CD4-positive, alpha-beta T cell treated with Interleukin-21 for 1 hour (primary cell): ENCODE data around the gene FOCAD.

ENCODE experiments used
- DNase-seq: peaks from one replicate; pipeline ENCODE4 v3.0.0-alpha.2; 2020

FOCAD gene

DNA sequence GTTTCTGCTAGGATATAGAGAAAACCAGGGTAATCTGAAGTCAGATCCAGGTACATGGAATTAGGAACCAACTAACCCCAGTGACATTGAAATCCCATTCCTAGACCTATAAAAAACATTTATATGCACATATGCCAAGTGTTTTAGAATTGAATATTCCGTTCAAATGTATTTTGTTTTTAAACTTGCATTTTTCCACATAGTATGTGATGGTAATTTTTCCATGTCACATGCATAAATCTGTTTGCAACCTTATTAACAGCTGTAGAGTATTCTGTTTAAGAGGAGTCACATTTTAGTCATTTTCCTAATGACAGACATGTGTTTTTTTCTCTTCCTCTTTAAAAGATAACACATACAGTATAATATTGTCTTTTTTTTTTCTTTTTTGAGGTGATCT, 50.2 kb downstream of the FOCAD start:
- DNase-seq: no peak

DNA sequence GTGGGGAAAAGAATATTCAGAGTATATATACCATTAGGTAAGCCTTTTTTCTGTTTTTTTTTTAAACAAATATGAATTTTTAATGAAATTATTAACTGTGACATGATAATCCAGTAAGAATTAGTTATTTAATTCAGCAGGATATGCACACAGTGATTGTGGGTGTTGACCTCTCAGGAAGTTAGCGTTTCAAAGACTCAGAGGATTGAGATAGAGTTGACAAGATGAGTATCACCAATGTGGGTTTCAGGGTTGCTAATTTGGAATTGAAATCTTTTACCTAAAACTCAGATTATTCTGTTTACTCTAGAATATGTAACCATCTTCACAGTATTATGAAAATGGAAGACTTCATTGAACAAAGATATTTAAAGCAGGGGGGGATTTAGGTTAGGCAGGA, 56.2 kb downstream of the FOCAD start:
- DNase-seq: no peak

DNA sequence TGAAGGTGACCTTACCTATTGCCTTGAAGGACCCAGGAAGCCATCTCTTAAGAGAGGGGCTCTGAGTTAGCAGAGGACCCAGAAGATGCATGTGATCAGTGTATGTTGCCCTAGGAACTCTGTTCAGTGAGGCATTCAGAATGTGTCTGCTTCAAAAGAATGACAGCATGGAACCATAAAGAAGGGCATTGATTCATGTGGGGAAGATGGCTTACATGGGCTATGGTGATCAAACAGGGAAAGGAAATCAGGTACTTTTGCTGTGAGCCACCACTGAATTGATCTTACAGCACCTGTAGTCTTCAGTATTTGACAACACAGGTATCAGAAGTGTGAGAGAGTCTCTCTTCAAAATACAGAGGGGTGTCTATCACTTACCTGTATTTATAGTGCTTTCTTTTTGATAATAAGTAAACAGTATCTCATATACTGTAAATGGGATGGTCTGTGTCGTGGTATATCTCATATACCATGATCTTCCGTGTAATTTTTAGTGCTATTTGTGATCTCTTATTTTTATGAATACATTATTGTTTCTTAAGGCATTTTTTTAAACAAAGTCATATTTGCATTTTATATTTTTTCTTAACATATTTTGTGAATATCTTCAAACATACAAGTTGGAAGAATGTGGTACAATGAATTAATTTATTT, 57.0 kb downstream of the FOCAD start:
- DNase-seq: no peak

DNA sequence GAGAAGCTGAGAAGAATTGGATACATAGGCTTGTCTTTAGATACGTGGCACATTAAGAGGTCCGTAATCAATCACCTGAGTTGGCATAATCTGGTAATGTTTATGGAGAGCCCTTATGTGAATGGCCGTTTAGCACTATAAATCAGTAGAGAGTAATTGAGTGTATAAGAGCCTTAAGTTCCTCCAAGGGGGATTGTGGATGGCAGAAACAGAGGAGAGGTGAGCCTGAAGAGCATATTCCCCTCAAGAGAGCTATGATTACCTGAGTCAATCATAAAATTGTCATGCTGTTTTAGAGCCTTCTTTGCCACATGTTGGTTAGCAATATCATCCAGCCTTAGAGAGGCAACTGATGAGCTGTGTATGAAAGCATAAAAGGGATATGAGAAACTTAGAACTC, 58.8 kb downstream of the FOCAD start:
- no peak for DNase-seq

DNA sequence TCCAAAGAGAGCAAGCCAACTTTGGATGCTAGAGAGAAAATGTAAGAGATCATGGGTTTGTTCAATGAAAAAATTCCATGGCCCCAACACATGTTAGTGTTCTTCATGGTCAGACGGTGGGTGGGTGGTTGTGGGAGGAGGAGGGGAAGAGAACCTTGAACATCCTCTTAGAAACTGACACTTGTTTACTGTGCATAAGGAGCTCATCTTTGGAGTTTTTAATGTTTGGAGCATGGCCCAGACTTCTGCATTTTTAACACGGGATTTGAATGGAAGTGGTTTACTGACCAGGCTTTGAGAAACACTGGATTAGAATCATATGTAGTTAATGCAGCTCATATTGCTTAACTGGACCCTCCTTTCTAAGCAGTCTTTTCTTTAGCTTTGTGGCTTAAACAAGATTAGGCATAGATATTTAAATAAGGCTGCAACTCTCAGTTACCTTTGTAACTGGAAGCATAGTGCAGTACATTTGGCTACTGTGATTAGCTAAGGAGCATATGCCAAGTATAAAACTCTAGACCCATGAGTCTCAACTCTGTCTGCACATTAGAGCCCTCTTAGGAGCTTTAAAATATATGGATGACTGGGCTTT, 60.1 kb downstream of the FOCAD start:
- no peak for DNase-seq

DNA sequence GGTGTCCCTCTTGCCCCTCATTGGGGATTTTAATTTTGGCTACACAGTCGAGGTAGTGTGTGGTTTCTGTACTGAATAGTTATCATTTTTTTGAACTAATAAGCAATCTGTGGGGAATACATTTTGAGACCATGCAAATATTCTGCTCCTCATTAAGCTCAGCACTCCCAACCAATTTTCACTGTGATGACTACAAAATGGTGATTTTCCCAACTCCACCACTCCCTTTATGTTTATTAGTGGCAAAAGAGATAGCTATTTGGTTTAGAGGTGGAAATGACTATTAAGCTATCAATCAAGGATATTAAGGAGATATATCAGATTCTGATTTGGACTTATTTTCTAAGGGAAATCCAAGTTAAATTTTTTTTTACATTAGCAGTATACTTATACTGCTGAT, 62.9 kb downstream of the FOCAD start:
- no peak for DNase-seq

DNA sequence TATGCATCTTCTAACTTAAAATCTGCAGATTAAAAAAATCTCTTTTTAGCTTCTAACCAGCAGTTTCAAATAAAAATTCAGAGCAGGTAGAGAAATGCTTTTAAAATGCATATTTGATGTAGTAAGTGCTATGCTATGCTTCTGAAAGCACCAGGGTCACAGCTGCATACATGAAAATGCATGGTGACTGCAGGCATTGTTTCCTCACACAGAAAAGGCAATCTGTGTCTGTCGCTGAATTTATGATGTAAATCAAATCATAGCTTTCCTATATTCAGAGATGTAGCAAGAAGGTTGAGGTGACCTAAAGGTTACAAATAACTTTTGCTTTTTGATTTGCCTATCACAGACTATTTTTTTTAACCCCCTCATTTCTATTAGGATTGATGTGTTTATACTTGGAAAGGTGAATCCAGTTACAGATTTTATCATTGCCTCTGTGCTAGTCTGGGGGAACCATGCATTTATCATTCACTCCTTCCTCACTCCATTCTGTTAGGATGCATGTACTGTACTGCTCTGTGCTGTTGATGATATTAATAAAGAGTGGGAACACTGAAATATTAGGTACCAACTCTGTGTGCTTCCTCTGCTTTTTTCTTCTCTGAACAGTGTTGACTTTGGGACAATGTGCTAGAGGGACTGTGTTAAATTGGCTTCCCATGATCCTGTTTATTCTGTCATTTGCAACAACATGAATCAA, 65.6 kb downstream of the FOCAD start:
- DNase-seq: no peak

DNA sequence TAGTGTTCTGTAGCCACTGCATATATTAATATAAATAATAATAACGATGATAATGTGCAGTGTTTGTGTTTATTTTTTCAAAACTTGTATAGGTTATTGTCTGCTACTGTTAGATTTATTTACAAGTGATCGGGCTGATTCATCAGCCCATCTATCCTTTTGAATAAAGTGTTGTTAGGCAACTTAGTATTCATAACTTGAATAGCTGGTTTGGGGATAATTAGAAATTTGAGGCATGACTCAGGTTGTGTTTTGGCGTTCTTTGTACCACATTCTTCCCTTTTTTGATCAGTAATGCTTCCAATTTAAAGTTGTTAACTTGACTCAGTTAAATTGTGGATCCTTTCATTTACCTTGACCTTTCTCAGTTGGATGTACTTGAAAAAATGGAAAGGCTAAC, 69.7 kb downstream of the FOCAD start:
- DNase-seq: no peak

DNA sequence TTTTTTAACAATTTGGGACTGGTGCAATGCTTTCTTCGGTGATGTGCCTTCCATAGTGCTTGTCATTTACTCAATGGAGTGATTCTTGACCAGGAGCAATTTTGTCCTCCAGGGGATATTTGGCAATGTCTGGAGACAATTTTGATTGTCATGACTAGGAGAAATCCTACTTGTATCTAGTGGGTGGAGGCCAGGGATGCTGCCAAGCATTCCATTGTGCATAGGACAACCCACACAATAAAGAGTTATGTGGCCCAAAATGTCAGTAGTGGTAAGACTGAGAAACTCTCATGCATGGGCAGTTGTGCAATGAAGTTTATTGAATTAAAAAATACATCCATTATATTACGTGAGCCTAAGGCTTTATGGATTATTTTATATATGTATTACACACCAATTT, 70.5 kb downstream of the FOCAD start:
- no peak for DNase-seq

DNA sequence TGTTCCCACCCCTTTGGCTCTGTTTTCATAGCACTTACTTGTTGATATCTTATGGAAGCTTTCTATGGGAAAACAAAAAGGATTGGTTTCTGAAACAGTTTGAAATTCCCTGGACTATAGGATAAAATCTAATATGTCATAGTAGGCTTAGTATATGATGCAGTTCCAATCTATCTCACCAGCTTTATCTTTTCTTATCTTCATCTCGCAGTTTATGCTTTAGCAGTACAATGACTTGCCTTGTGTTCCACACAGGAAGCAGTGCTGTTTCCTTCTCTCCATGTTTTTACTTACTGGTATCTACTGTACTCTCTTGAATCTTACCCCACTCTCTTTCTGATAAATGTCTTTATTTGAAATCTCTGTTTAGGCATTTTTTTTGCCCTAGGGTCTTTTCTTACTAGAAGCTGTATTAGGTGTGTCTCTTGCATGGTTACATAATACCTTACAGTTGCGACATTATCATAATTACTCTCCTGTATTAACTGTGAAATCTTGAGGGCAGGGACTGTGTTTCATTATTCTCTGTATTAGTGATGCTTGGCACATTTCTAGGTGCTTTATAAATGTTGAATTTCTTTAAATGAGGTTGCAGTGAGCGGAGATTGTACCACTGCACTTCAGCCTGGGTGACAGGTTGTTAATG, 76.3 kb downstream of the FOCAD start:
- DNase-seq: no peak

DNA sequence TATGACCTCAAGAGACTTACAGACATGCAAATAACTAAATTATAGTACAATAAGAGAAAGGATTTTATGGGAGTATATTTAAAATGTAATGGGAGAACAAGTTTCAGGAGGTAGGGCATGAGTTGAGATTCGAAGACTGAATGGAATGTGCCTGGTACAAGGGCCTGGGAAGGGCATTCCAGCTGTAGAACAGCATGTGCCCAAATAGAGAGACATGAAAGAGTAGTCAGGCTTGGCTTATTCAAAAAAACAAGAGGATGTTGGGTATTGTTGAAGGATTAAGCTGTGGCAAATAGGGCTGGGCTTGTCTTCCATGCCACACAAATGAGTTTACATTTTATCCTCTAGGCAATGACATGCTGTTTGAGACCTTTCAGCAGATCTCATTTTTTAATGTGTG, 86.9 kb downstream of the FOCAD start:
- DNase-seq: no peak

DNA sequence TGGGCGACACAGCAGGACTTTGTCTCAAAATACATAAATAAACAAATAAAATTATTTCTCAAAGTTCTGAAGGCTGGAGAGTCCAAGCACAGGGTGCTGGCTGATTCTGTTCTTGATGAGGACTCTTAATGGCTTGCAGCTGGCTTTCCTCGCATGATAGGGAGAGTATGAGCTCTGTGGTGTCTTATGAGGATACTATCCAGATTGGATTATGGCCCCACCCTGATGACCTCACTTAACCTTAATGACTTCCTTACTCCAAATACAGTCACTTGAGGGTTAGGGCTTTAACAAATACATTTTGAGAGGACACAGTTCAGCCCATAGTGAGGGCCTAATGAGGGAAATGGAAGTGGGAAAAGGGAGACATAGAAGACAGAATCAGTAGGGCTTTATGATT, 87.7 kb downstream of the FOCAD start:
- DNase-seq: no peak

DNA sequence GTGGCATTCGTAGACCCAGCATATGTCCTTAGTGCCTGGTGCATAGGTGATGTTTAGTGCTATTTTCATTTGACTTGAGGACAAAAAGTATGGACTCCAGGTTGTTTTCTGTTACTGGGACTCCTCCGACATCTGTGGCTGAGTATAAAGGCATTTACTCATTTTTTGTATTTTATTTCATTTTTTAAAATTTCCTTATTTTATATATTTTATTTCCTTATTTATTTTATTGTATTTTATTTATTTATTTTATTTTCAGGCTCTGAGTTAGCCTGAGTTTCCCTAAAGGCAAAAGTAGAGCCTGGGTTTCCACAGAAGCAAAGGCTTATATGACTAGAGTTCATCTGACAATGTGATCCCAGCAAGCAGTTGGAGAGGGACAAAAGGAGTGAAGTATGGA, 91.6 kb downstream of the FOCAD start:
- no peak for DNase-seq

DNA sequence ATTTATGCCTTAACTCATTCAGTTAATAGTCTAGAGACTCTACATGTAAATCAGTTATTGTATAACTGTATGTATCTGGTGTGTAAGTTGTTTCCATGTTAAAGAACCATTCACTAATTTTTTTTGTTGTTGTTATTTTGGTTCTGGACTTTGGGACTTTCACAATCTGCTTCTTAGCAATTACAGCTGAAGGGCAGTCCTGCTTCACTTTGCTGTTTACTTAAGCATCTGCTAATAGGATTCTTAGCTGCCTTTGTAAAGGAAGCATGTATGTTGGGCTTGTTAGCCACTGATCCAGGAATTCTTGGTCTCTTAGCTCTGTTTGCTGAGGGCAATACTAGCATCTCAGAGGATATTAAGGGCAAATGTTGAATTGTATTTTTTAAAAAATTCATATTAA, 97.0 kb downstream of the FOCAD start:
- no peak for DNase-seq

DNA sequence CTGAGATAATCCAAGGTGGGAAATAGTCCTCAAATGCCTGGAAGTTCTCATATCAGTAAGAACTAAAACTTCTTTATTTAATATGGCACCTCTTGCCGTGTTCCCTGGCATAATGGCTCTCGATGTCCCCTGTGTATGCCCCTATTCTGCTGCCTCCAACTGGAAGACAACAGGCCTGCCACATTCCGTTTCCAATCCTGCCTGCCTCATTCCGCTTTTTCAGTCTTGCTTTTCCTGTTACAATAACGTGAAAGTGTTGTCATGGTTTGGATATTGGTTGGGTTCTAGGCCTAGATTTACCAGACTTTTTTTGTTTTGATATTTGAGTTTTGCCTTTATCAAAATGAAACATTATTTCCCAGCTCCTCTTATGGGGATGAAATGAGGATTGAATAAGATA, 98.2 kb downstream of the FOCAD start:
- DNase-seq: no peak

DNA sequence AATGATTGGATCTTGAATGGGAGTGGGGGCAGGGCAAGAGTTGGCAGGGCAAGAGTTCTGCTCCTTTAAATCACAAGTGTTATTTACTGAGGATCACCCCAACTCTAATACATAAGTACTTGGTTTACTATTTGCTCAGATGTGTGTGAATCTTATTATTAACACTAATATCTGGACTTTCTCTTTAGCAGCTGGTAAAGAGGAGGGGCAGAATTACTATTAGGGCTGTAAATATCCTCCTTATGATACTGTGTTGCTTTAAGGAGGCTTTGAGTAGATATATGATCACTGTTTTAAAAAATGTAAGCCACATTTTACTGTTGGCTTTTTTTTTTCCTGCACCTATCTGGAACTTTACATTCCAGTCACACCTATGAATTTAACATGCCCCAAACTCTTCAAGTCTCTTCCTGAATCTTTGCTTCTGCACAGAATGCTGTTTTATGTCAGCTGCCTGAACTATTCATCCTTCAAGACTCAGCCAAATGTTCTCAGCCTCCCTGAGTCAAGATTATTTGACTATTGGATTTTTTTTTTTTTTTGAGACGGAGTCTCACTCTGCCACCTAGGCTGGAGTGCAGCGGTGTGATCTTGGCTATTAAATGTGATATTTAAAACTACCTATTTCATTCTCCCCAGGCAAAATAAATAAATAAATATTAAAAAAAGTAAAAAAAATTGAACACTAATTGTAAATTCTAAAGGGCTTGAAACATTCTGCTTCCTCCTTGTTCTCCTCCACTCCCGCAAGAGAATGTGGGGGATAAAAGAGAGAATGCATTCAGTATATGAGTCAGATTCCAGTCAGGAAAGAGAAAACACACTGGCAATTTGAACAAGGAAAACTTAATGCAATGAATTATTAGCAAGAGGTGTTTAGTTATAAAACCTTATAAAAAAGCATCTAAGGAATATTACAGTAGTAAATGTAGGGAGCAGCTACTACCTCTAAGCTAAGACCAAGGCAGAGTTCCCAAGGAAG, 99.3 kb downstream of the FOCAD start:
- no peak for DNase-seq

DNA sequence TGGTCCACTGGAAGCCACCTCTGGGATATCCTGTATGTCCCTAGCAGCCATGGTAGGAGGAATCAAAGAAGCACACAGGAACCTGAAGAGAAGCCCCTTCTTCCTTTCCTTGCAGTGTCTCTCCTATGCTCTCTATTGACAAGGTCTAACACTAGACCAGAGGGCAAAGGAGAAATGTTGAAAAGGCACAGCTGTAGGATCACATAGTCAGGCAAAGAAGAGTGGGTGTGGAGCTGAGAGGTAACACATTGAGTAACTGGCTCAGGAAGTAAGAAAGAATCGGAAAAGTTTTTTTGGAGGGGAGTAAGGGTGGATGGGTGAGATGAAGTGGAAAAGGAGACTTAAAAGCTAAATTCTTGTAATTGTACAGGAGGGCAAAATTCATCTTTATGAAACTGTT, 100.1 kb downstream of the FOCAD start:
- DNase-seq: no peak

DNA sequence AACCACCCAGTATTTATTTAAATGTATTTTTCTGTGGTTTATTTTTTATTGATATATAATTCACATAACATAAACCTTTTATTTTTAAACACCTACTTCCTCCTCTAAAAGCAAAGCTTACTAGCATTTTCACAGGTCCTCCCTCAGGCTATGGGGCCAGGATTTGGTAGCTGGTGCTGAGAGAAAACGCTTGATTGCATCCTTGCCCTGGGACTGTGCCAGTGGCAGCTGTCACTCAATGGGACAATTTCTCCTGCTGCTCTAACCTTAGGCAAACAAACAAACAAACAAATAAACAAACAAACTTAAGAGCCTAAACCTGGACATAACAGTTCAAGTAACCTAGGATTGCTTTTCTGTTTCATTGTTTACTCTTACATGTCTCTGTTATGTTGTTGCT, 102.7 kb downstream of the FOCAD start:
- DNase-seq: no peak

DNA sequence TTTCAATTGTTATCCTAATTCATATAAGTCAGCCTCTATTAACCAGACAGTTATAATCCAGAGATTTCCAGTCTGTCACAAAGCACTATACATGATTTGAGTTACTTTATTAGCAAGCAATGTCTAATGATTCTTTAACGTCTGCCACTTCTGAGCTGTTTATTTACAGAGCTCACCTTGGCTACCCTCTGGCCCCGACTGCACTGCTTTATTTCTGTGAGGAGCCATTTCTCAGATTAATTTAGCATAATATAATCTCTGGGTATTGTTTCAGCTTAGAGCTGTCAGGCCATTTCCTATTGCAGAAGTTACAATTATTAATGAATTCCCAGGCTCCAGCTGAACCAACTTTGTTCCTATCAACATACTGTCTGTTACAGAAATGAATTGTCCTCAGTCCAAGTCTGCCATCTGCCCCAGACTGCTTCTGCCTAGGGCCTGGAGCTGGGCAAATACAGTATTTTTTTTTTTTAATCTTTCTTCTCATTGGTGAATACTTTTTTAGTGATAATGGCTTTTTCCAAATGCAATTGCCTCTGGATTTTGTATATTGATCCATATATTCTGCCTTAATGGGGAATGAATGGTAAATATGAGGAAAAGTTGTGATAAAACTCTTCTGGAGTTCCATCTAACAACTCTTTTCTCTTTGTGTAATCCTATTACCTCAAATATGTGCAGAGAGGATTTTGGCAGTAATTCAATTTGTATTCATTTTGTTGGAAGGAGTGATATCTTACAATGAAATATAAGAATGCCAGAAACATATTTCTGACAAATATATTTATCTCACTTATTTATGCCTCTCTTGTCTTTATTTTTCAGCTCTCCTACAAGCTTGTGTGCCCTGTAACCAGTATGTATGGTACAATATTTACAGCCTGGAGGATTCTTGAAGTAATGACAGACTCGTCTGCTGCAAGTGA, 104.7 kb downstream of the FOCAD start:
- no peak for DNase-seq

DNA sequence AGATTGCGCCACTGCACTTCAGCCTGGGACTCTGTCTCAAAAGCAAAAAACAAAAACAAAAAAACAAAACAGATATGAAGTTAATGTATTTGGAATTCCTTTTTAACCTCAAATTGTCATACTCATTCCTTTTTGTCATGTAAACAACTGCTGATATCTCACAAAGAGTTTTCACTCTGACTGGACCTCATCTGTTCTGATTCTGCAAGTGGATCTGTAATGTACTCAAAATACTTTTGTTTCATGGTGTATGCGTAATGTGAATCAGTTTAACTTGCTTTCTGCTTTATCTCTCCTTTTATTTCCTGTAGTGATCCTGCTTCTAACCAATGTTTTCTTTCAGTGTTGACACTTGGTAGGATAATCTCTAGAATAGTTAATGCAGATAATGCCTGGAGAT, 106.7 kb downstream of the FOCAD start:
- DNase-seq: no peak

DNA sequence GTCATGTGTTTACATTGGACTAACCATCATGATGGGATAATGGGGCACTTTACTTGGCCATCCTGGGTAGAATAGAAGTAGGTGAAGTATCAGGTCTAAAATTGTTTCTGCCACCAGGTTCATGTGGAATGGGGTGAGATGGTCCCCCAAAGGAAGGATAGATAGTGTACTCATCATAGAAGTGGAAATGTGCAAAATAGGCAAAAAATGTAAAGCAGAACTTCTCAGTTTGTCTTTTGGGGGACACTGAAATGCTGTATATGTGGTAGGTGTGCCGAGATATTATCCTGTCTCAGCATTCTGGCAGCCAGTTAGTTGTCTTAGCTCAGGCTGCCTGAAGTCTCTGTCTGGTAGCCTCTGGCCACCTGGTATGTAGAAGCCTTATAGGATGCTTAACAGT, 107.6 kb downstream of the FOCAD start:
- DNase-seq: no peak
